HFF-Myc (cell line): ENCODE results near the gene SLC66A2.

ENCODE experiments used
- DNase-seq: peaks from one replicate; pipeline ENCODE4 v3.0.0-alpha.2; 2011; ENCODE audit warnings: low read depth; ENCODE audit errors: extremely low read depth
- H3K4me3 ChIP-seq: replicated peaks from 2 replicates; pipeline ENCODE4 v1.5.1; 2011; ENCODE audit warnings: low read depth, mild to moderate bottlenecking, control low read depth, low read length
- TF ChIP-seq, protein P1 (sequence below): IDR thresholded peaks from 2 replicates; pipeline ENCODE4 v1.5.1; 2012; ENCODE audit warnings: mild to moderate bottlenecking, low read depth, low read length, control low read depth; ENCODE audit errors: missing control alignments

The SLC66A2 gene

DNA sequence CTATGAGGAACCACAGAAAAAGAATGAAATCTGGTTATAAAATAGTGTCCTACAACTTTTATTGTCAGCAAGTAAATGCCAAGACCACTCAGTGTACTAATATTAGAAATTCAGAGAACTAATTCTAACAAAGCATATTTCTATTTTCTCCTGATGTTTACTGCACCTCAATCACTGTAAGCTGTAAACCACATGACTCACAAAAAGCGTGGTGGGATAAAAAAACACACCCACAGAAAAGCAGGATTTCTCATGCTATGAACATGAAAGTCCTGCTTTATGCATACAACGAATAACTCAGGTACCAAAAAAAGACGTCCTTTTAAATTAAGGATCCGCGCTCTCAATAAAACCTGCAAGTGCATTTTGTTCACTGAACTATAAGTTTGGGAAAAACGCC, 36.1 kb upstream of the SLC66A2 start:
- TF ChIP-seq, protein P1, sequence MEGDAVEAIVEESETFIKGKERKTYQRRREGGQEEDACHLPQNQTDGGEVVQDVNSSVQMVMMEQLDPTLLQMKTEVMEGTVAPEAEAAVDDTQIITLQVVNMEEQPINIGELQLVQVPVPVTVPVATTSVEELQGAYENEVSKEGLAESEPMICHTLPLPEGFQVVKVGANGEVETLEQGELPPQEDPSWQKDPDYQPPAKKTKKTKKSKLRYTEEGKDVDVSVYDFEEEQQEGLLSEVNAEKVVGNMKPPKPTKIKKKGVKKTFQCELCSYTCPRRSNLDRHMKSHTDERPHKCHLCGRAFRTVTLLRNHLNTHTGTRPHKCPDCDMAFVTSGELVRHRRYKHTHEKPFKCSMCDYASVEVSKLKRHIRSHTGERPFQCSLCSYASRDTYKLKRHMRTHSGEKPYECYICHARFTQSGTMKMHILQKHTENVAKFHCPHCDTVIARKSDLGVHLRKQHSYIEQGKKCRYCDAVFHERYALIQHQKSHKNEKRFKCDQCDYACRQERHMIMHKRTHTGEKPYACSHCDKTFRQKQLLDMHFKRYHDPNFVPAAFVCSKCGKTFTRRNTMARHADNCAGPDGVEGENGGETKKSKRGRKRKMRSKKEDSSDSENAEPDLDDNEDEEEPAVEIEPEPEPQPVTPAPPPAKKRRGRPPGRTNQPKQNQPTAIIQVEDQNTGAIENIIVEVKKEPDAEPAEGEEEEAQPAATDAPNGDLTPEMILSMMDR: no peak
- peak overlapping the region; percentile 93 for H3K4me3 ChIP-seq
- DNase-seq: no peak

DNA sequence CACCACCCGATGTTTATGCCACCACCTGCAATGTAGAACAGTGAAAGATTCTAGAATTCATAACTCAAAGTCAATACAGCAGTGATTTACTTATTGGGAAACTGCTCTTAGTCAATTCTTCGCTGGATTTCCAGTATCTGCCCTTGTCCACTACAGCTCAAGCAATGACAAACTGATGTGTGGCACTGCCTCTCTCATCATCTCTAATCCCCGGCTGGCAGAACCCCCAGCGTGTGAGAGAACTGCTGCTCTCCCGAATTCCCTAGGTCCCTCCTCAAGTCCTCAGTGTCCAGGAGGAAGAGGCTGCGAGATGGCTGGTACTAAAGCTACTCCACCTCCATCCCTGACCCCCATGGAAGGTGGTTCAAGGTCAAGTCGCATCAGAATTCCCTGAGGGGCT, 35.3 kb upstream of the SLC66A2 start:
- peak overlapping the region; percentile 93 for H3K4me3 ChIP-seq
- TF ChIP-seq, protein P1: no peak
- DNase-seq: no peak

DNA sequence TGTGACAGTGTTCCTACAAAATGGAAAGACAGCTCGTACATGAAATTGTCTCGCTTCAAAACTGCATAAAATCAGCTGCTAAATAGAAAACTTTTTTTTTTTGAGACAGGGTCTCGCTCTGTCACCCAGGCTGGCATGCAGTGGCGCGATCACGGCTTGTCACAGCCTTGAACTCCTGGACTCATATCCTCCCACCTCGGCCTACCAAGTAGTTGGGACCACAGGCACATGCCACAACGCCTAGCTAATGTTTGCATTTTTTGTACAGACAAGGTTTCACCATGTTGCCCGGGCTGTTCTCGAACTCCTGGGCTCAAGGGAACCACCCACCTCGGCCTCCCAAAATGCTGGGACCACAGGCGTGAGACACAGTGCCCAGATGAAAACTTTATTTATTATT, 33.7 kb upstream of the SLC66A2 start:
- DNase-seq: no peak
- TF ChIP-seq, protein P1: no peak
- no peak overlapping the region for H3K4me3 ChIP-seq

DNA sequence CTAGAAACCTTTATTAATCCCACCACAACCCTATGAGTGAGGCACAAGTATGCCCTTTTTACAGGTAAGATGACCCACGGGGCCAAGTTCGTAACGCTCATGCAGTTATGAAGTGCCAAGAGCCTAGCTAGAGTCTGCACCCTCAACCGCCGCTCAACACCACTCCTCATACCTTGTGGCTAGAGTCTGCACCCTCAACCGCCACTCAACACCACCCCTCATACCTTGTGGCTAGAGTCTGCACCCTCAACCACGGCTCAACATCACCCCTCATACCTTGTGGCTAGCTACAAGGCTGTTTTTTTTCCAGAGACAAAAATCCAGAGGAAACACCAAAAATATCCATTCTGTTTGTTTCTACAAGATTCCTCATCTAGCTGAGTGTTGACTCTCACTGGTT, 32.3 kb upstream of the SLC66A2 start:
- no peak for DNase-seq
- no peak overlapping the region for H3K4me3 ChIP-seq
- TF ChIP-seq, protein P1: no peak

DNA sequence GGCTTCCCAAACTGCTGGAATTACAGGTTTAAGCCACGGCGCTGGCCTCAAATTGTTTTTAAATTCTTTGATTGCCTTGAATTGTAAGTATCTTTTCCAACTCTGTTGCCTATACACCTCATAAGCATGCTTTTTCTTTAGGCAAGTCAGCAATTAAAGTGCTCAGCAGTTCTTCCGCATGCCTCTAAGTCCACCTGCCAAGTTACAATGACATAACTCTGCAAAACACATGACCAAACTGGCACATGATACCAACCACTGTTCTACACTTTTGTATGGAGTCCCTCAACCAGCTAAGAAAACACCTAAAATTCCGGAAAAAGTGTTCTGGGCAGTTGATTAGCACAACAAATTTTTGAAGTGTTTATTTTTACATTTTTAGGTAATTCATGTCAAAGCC, 31.8 kb upstream of the SLC66A2 start:
- H3K4me3 ChIP-seq: no peak overlapping the region
- no peak for DNase-seq
- TF ChIP-seq, protein P1: no peak

DNA sequence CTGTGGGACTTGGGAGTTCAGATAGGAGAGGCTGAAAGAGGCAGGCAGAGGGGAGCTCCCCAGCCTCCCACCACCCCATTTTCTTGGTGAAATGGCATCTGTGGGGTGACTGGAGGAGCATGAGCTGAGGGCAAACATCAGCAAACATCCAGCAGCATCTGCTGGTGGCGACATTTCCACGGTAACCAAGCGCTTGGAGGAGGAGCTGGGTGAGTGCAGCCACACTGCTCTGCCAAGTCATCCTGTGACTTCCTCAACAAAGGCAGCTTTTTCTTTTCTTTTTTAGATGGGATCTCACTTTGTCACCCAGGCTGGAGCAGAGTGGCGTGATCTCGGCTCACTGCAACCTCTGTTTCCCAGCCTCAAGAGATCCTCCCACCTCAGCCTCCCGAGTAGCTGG, 31.3 kb upstream of the SLC66A2 start:
- DNase-seq: no peak

DNA sequence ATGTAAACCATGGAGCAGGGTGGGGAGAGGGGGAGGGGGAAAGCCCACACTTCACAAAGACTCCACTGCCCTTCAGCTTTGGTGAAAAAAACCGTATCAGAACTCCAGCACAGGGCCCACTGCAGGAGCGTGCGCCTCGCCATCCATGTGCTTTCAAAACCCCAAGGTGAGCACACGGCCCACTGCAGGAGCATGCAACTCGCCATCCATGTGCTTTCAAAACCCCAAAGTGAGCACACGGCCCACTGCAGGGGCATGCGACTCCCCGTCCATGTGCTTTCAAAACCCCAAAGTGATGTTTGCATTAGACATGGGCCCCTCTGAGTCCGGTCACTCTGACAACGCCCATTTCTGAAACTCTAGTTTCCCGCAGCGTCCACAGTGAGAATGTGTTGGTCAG, 29.1 kb upstream of the SLC66A2 start:
- no peak for DNase-seq
- no peak overlapping the region for H3K4me3 ChIP-seq
- TF ChIP-seq, protein P1: no peak

More for the DNA sequence above, 31.3 kb upstream of the SLC66A2 start:
- TF ChIP-seq, protein P1: no peak
- no peak overlapping the region for H3K4me3 ChIP-seq
